Gastrocnemius medialis (tissue), 4 donors: ENCODE measurements around the gene LIMCH1. TPM values are rescaled to one million over a fixed set of nuclear protein-coding genes. Genes with fewer than 3 reads are reported as not detected.

Experiments used
- ATAC-seq, 2 donors: fragments of 150-250 bp; one replicate each; pipeline ENCODE4 v1.9.1; 2016
- DNase-seq, 2 donors: peaks; one replicate each; pipeline ENCODE4 v3.0.0-alpha.2; 2019
- H3K27ac ChIP-seq, 4 donors: fragments of 200-600 bp; sonication (generic); 1 replicate in 1 of 4; 2 replicates in 3 of 4; pipeline ENCODE4 v1.5.1; 2016 to 2018; ENCODE audit warnings: mild to moderate bottlenecking in 2 of 4, moderate library complexity in 1 of 4
- H3K27me3 ChIP-seq, 3 donors: fragments of 200-600 bp; sonication (generic) in 2 of 3; 1 replicate in 1 of 3; 2 replicates in 2 of 3; pipeline versions ENCODE4 v1.5.1 to v1.6.0; 2016 to 2019; ENCODE audit warnings: mild to moderate bottlenecking in 1 of 3, moderate library complexity in 1 of 3
- H3K36me3 ChIP-seq, 2 donors: fragments of 200-600 bp; sonication (generic) in 1 of 2; one replicate each; pipeline ENCODE4 v1.5.1; 2017 to 2018
- H3K4me1 ChIP-seq, 2 donors: fragments of 200-600 bp; sonication (generic) in 1 of 2; one replicate each; pipeline ENCODE4 v1.5.1; 2016 to 2017; ENCODE audit warnings: mild to moderate bottlenecking in 2 of 2
- H3K4me3 ChIP-seq, 4 donors: fragments of 200-600 bp; sonication (generic) in 3 of 4; 1 replicate in 1 of 4; 2 replicates in 3 of 4; pipeline ENCODE4 v1.5.1; 2016 to 2019; ENCODE audit warnings: mild to moderate bottlenecking in 2 of 4
- H3K9me3 ChIP-seq, 3 donors: fragments of 200-600 bp; sonication (generic) in 2 of 3; 1 replicate in 1 of 3; 2 replicates in 2 of 3; pipeline ENCODE4 v1.5.1; 2016 to 2019
- CTCF ChIP-seq, 5 experiments: fragments of 450-650 bp in 3 of 5; fragments of 200-600 bp in 2 of 5; sonication (generic) in 2 of 5; IDR thresholded peaks in 4 of 5; conservative IDR thresholded peaks in 1 of 5; 1 replicate in 4 of 5; 2 replicates in 1 of 5; pipeline ENCODE4 v1.5.1; 2016 to 2019; ENCODE audit warnings: antibody characterized with exemption in 5 of 5, mild to moderate bottlenecking in 3 of 5, moderate library complexity in 3 of 5
- POLR2A ChIP-seq, 2 donors: fragments of 450-650 bp; IDR thresholded peaks; one replicate each; pipeline ENCODE4 v1.6.1; 2017; ENCODE audit warnings: antibody characterized with exemption in 2 of 2, mild to moderate bottlenecking in 2 of 2, moderate library complexity in 2 of 2
- in situ Hi-C, 4 donors: fragments of 200-750 bp; cut with MboI; loops; one replicate each; pipeline versions ENCODE4 v1.15.0 to v1.8.0; 2017; ENCODE audit warnings: low sequenced_read_pairs in 4 of 4
- intact Hi-C: fragments of 100-400 bp; cut with DNase I; formaldehyde crosslinking; loops from one replicate; pipeline ENCODE4 v1.15.1; 2023; ENCODE audit warnings: low total_unique reads
- total RNA-seq, 4 donors: library from RNA; depleted of rRNA; stranded (reverse); fragments of >200 nt; gene quantifications; one replicate each; pipeline versions ENCODE4 v1.1.0 to v1.2.3, GENCODE V29; 2016

LIMCH1 gene
- total RNA-seq, 4 donors from 2014 or later = 36.2 to 71.4 (median 52.1) TPM

DNA sequence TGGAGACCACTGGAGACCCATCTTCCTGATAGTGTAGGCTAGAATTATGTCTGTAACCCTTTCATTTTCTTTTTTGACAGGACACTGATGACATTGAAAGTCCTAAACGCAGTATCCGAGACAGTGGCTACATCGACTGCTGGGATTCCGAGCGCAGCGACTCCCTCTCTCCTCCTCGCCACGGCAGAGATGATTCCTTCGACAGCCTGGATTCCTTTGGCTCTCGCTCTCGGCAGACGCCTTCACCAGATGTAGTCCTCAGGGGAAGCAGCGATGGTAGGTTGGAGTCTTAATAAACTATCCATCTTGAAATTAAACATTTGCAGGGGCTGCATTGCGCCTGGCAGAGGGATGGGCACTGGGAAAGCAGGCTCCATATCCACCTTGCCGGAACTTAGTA lies 75.4 kb downstream of the LIMCH1 start:
- intact Hi-C loops (no loop called here), in situ Hi-C loops (no loop called here)
- TF ChIP-seq POLR2A (IDR thresholded peaks at IDR 0.05) (no peak), CTCF (IDR thresholded peaks at IDR 0.05 in 4 of 5, conservative IDR thresholded peaks at IDR 0.05 in 1 of 5) (no peak)
- Histone ChIP-seq H3K27ac (no peak overlapping the region), H3K27me3 (no peaks in the 10 kb centered on the region), H3K9me3 (no peaks in the 10 kb centered on the region), H3K4me1 (peaks cover 13 to 21% of the 10 kb centered on the region in 2 donors), H3K36me3 (peaks cover 0 to 9% of the 10 kb centered on the region in 2 donors), H3K4me3 (no peak overlapping the region)
- DNase-seq (no peak), ATAC-seq (no peak)

GRCh38 chr4:41613821-41614220 lies 75.9 kb downstream of the LIMCH1 start:
- H3K27ac ChIP-seq = no peak overlapping the region
- intact Hi-C loops (no loop called here), in situ Hi-C loops (no loop called here)

DNA sequence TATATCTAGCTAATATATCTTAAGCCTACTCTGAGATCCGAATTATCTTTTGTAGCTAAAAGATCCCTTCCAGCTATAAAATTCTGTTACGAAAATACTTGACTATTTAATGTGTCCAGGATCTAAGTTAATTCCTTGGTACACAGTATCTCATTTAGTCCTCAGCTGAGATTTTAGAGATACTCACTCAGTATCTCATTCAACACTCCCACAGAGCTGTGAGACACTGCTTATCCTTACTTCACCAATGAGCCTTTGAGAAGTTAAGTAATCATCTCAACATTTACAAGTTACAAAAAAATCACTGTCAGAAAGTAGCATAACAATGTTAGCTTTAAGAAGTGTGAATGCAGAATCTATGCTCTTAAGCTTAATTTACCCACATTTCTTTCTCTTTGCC lies 76.6 kb downstream of the LIMCH1 start:
- H3K4me1 ChIP-seq = peaks cover 13 to 21% of the 10 kb centered on the region in 2 donors
- ATAC-seq = no peak
- H3K36me3 ChIP-seq = peaks cover 0 to 18% of the 10 kb centered on the region in 2 donors
- H3K9me3 ChIP-seq = no peaks in the 10 kb centered on the region
- no peaks in the 10 kb centered on the region for H3K27me3 ChIP-seq
- intact Hi-C loops (no loop called here), in situ Hi-C loops (no loop called here)
- DNase-seq = no peak
- H3K4me3 ChIP-seq = no peak overlapping the region
- no peak overlapping the region for H3K27ac ChIP-seq
- TF ChIP-seq CTCF (IDR thresholded peaks at IDR 0.05 in 4 of 5, conservative IDR thresholded peaks at IDR 0.05 in 1 of 5) (no peak), POLR2A (IDR thresholded peaks at IDR 0.05) (no peak)

More at GRCh38 chr4:41613821-41614220, 75.9 kb downstream of the LIMCH1 start:
- ATAC-seq = no peak
- no peaks in the 10 kb centered on the region for H3K27me3 ChIP-seq
- no peak overlapping the region for H3K4me3 ChIP-seq
- no peak for TF ChIP-seq CTCF (IDR thresholded peaks at IDR 0.05 in 4 of 5, conservative IDR thresholded peaks at IDR 0.05 in 1 of 5)
- TF ChIP-seq POLR2A (IDR thresholded peaks at IDR 0.05) = no peak
- H3K4me1 ChIP-seq = peaks cover 13 to 21% of the 10 kb centered on the region in 2 donors
- no peaks in the 10 kb centered on the region for H3K9me3 ChIP-seq
- peaks cover 0 to 11% of the 10 kb centered on the region in 2 donors for H3K36me3 ChIP-seq
- no peak for DNase-seq

DNA sequence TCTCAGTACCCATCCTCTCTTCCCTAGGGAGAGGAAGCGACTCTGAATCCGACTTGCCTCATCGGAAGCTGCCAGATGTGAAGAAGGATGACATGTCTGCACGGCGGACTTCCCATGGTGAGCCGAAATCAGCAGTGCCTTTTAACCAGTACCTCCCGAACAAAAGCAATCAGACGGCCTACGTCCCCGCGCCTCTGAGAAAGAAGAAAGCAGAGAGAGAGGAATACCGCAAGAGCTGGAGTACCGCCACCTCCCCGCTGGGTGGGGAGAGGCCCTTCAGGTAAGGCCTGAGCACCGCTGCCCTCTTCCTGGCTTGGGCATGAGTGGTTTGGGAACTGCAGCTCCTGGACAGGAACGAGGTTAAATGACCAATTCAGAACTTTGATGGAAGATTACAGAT lies 81.2 kb downstream of the LIMCH1 start:
- peaks cover 0 to 21% of the 10 kb centered on the region in 2 donors for H3K36me3 ChIP-seq

More for the DNA sequence above, 81.2 kb downstream of the LIMCH1 start:
- intact Hi-C loops (no loop called here), in situ Hi-C loops (no loop called here)
- peaks cover 6 to 9% of the 10 kb centered on the region in 2 donors for H3K4me1 ChIP-seq
- DNase-seq (no peak), ATAC-seq (no peak)
- H3K27me3 ChIP-seq = no peaks in the 10 kb centered on the region
- H3K27ac ChIP-seq = no peak overlapping the region
- no peak for TF ChIP-seq POLR2A (IDR thresholded peaks at IDR 0.05)
- TF ChIP-seq CTCF (IDR thresholded peaks at IDR 0.05 in 4 of 5, conservative IDR thresholded peaks at IDR 0.05 in 1 of 5) = no peak
- no peaks in the 10 kb centered on the region for H3K9me3 ChIP-seq
- H3K4me3 ChIP-seq = no peak overlapping the region
